GM12865 (cell line): ENCODE data around the gene TTC21B.

ENCODE experiments used
- DNase-seq: peaks from one replicate; pipeline ENCODE4 v3.0.0; 2010; ENCODE audit warnings: low read depth
- H3K4me3 ChIP-seq: 2 replicates; pipeline ENCODE4 v1.5.1; 2011; ENCODE audit warnings: mild to moderate bottlenecking, low read depth, low read length, control low read depth
- CTCF ChIP-seq: IDR thresholded peaks from 2 replicates; pipeline ENCODE4 v1.5.1; 2011; ENCODE audit warnings: low read length, control low read depth, low read depth, inconsistent platforms; ENCODE audit not compliant: insufficient read depth; ENCODE audit errors: missing control alignments

Gene TTC21B

GRCh38 chr2:165905854-165906253, 47.7 kb downstream of the TTC21B start:
- H3K4me3 ChIP-seq, result no peak overlapping the region
- DNase-seq, result no peak
- no peak for TF ChIP-seq CTCF

GRCh38 chr2:165905269-165905668, 48.3 kb downstream of the TTC21B start:
- TF ChIP-seq CTCF, result no peak
- no peak for DNase-seq
- H3K4me3 ChIP-seq, result no peak overlapping the region

DNA sequence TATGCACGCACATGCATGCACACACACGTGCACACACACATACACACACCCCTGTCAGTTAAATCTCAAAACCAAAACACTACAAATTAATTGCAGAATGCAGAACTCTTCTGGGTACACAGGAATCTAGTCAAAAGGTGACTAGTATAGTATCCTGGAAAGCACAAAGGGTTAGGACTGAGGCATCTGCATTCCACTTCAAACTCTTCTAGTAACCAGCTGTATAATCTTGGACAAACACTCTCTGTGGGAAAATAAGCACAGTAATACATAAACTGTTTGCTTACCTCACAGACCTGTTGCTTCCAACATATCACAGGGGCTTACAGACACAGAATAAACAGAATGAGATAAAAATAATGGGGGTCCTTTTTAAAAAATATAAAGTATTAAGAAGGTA, 49.1 kb downstream of the TTC21B start:
- no peak for TF ChIP-seq CTCF
- DNase-seq, result no peak
- no peak overlapping the region for H3K4me3 ChIP-seq

DNA sequence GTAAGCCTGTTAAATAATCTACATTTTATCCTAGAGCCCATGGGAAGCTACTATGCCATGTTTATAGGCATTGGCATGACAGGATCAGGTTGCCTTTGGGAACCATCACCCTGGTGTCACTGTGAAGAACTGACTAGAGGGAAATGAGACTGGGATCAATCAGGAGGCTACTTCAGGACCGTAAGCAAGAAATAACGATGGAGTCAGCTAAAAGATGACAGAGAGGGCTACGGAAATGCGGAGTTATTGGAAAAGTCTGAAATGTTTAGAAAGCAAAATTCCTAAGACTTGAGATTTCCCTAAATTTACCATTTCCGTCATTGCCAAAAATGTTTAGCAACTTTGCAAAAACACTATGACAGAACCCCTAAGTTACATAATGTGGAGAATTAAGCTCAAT, 50.2 kb downstream of the TTC21B start:
- no peak for DNase-seq
- H3K4me3 ChIP-seq, result no peak overlapping the region
- no peak for TF ChIP-seq CTCF

- TF ChIP-seq CTCF, result no peak
Observed at GRCh38 chr2:165902934-165903333, 50.6 kb downstream of the TTC21B start.

DNA sequence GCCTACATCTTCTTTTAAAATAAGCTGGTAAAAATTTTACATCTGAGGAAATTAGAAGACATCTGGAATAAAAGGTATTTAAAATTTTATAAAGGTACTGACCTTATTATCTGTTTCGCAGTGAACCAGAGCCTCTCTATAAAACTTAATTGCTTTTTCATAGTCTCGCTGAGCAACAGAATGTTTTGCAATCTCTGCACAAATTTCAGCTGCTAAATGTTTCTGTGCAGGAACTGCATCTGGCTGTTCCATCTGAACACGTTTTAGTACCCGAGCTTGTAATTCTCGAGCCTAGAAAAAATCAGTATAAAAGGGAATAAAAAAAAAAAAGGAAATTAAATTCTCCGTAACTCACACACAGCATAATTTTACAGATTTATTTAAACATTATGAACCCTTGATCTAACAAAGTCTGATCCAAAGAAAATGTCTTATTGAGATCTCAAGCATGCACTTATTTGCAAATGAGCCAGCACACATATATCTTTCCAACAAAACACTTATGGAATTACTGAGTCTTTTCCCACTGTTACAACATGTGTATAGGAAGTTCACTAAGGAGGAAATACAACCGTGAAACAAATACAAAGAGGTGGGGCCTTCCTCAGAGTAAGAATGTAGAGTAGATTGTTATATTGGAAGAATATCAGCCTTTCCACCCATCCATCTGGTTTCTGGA, 51.8 kb downstream of the TTC21B start:
- no peak overlapping the region for H3K4me3 ChIP-seq
- no peak for DNase-seq
- TF ChIP-seq CTCF, result no peak

More at GRCh38 chr2:165902934-165903333, 50.6 kb downstream of the TTC21B start:
- no peak overlapping the region for H3K4me3 ChIP-seq
- peak; percentile 4 for DNase-seq

DNA sequence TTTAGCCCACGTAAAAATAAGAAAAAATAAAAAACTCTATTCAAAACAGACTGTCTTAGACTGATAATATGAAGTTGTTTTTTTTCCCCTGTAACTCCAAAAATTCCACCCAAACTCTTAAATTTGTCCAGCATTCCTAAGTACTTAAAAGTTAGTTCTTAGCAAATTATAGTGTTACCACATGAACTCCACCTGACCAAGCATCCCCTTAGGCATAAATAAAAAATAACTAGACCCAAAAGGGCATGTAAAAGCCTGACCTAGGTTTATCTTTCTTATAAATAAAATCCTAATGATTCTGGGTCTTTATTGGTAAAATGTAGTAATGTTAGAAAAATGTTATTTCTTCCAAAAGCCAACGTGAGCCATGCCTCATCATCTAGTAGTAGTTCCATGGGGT, 54.3 kb downstream of the TTC21B start:
- H3K4me3 ChIP-seq, result no peak overlapping the region
- TF ChIP-seq CTCF, result no peak
- DNase-seq, result no peak
